Right atrium auricular region (tissue), 2 donors: Measurements from ENCODE around the gene FAM171A1. TPM values are rescaled to one million over a fixed set of nuclear protein-coding genes. Genes with fewer than 3 reads are reported as not detected.
"Not testable (repeated sequence)": the region's sequence is repeated elsewhere in the genome, so short reads cannot be mapped to it uniquely, and the experiment has no call there.

Experiments used
- DNase-seq: peaks from one replicate; pipeline ENCODE4 v3.0.0-alpha.2; 2019; ENCODE audit warnings: low spot score
- H3K27ac ChIP-seq, 2 donors: fragments of 200-600 bp; sonication (generic); 1 replicate in 1 of 2; 2 replicates in 1 of 2; pipeline ENCODE4 v1.5.1; 2016 to 2019
- H3K27me3 ChIP-seq, 2 donors: fragments of 200-600 bp; sonication (generic); one replicate each; pipeline versions ENCODE4 v1.5.1 to v1.6.0; 2017 to 2019
- H3K36me3 ChIP-seq: fragments of 200-600 bp; sonication (generic); one replicate; pipeline ENCODE4 v1.5.1; 2016
- H3K4me1 ChIP-seq, 2 donors: fragments of 200-600 bp; sonication (generic); one replicate each; pipeline versions ENCODE4 v1.5.1 to v1.6.0; 2017 to 2019
- H3K4me3 ChIP-seq, 2 donors: fragments of 200-600 bp; sonication (generic); 1 replicate in 1 of 2; 2 replicates in 1 of 2; pipeline ENCODE4 v1.5.1; 2017 to 2019; ENCODE audit warnings: mild to moderate bottlenecking in 1 of 2, moderate library complexity in 1 of 2
- H3K9me3 ChIP-seq, 2 donors: fragments of 200-600 bp; sonication (generic); one replicate each; pipeline ENCODE4 v1.5.1; 2019
- total RNA-seq, 2 donors: library from RNA; depleted of rRNA; stranded (reverse); fragments of >200 nt; gene quantifications; one replicate each; pipeline ENCODE4 v1.1.0, GENCODE V29; 2016
- TF ChIP-seq, protein P1 (sequence below), 2 donors: fragments of 200-600 bp; sonication (generic); IDR thresholded peaks; one replicate each; pipeline ENCODE4 v1.5.1; 2019; ENCODE audit warnings: antibody characterized with exemption in 2 of 2

The FAM171A1 gene
- total RNA-seq, 2 donors from 2014 or later, result 7.8 to 13.7 TPM

DNA sequence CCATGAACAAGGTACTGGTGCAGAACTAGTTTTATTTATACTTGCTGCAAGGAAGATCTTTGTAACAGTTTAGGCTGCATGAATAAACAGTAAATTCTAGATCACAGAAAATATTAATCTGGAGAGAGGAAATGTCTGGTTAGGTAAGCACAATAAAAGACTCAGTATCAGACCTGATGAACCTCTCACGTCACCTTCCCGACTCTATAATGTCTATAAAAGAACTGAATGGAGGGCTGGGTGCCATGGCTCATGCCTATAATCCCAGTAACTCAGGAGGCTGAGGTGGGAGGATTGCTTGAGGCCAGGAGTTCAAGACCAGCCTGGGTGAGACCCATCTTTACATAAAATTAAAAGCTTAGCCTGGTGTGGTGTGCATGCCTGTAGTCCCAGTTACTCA is 65.9 kb downstream of the FAM171A1 start:
- Histone ChIP-seq H3K4me1 (no peaks in the 10 kb centered on the region), H3K4me3 (no peak overlapping the region), H3K27me3 (no peaks in the 10 kb centered on the region), H3K27ac (no peak overlapping the region), H3K36me3 (no peaks in the 10 kb centered on the region), H3K9me3 (no peaks in the 10 kb centered on the region)
- no peak for DNase-seq
- TF ChIP-seq, protein P1, sequence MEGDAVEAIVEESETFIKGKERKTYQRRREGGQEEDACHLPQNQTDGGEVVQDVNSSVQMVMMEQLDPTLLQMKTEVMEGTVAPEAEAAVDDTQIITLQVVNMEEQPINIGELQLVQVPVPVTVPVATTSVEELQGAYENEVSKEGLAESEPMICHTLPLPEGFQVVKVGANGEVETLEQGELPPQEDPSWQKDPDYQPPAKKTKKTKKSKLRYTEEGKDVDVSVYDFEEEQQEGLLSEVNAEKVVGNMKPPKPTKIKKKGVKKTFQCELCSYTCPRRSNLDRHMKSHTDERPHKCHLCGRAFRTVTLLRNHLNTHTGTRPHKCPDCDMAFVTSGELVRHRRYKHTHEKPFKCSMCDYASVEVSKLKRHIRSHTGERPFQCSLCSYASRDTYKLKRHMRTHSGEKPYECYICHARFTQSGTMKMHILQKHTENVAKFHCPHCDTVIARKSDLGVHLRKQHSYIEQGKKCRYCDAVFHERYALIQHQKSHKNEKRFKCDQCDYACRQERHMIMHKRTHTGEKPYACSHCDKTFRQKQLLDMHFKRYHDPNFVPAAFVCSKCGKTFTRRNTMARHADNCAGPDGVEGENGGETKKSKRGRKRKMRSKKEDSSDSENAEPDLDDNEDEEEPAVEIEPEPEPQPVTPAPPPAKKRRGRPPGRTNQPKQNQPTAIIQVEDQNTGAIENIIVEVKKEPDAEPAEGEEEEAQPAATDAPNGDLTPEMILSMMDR (IDR thresholded peaks at IDR 0.05), result no peak

DNA sequence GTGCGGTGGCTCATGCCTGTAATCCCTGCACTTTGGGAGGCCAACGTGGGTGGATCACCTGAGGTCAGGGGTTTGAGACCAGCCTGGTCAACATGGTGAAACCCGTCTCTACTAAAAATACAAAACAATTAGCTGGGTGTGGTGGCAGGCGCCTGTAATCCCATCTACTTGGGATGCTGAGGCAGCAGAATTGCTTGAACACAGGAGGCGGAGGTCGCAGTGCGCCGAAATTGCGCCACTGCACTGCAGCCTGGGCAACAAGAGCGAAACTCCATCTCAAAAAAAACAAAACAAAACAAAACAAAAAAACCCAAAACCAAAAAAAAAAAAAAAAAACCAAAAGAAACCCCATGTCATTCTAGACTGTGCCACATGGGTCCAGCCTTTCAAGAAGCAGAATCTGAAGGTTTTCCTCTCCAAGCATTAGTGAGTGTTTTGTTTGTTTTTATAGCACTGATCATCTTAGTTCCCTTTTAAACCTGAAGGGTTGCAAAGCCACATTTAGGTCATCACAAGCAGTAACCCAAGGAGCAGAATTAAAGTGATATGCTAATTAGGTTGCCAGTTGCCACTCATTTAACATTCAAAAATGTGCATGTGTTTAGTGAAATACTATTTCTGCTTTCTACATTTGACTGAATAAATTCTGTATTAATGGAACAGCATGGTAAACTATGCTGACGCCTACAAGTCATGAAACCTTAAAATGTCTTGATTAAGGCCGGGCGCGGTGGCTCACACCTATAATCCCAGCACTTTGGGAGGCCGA is 68.7 kb downstream of the FAM171A1 start:
- H3K4me3 ChIP-seq, H3K9me3 ChIP-seq, H3K27me3 ChIP-seq, H3K27ac ChIP-seq, DNase-seq, H3K36me3 ChIP-seq, H3K4me1 ChIP-seq: not testable (repeated sequence)

DNA sequence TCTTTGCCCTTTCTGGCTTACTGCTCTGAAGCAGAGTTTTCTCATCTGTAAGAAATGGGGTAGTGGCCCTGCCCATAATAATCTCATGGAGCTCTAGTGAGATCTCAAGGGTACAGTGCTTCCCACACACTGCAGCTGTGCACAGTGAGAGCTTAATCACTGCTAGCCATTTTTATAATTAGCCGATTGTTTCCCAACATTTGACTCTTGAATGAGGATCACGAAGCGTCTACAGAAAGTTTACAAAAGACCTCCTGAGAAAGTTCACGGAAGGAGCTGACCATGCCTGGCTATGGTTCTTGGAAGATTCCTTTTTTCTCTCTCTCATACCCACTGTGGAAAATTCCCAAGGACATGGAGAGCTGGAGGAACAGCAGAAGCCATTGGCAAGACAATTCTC is 70.4 kb downstream of the FAM171A1 start:
- DNase-seq, result no peak
- Histone ChIP-seq H3K4me3 (no peak overlapping the region), H3K4me1 (no peaks in the 10 kb centered on the region), H3K9me3 (no peaks in the 10 kb centered on the region), H3K27ac (peak overlapping the region in 1 of 2 donors; percentile 4), H3K27me3 (no peaks in the 10 kb centered on the region), H3K36me3 (no peaks in the 10 kb centered on the region)
- TF ChIP-seq, protein P1 (IDR thresholded peaks at IDR 0.05), result no peak

DNA sequence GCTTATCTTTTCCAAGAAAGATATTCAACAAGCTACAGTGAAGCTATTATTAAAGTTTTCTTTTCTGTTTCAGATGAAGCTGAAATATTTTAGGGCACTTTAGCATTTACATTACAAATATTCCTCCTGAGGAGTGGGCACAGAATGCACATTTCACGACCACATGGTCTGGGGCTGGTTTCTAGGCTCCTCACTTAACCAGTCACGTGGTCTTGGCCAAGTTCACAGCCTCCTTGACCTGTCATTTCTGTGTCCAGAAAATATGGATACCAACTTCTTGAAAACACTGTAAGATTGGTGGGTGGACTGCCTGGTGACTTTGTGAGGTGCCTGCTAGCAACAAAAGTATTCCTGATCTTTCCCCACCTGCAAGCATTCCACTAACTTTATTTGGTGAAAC is 70.9 kb downstream of the FAM171A1 start:
- no peak for DNase-seq
- H3K4me3 ChIP-seq, result no peak overlapping the region
- no peaks in the 10 kb centered on the region for H3K9me3 ChIP-seq
- no peaks in the 10 kb centered on the region for H3K4me1 ChIP-seq
- TF ChIP-seq, protein P1 (IDR thresholded peaks at IDR 0.05), result no peak
- H3K27ac ChIP-seq, result no peak overlapping the region
- no peaks in the 10 kb centered on the region for H3K36me3 ChIP-seq
- H3K27me3 ChIP-seq, result no peaks in the 10 kb centered on the region

DNA sequence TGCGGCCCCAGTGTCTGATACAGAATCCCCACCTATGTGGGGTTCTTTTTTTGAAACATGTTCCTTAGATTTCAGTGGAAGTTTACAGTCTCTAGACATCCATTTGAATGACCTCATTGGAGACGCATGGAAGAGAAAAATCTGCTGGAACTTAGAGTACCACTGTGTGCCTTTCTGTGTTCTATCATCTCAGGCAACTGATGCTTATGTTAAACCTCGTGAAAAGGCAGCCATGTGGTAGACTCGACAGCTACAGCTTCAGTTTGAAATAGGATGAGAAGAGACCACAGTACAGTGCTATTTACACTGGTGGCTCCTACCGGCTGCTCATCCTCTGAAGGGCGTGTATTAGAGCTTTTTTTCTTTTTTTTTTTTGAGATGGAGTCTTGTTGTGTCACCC is 74.4 kb downstream of the FAM171A1 start:
- Histone ChIP-seq H3K36me3 (no peaks in the 10 kb centered on the region), H3K4me1 (peaks cover 0 to 8% of the 10 kb centered on the region in 2 donors), H3K9me3 (no peaks in the 10 kb centered on the region), H3K27me3 (no peaks in the 10 kb centered on the region), H3K4me3 (no peak overlapping the region), H3K27ac (no peak overlapping the region)
- TF ChIP-seq, protein P1 (IDR thresholded peaks at IDR 0.05), result no peak
- DNase-seq, result no peak

DNA sequence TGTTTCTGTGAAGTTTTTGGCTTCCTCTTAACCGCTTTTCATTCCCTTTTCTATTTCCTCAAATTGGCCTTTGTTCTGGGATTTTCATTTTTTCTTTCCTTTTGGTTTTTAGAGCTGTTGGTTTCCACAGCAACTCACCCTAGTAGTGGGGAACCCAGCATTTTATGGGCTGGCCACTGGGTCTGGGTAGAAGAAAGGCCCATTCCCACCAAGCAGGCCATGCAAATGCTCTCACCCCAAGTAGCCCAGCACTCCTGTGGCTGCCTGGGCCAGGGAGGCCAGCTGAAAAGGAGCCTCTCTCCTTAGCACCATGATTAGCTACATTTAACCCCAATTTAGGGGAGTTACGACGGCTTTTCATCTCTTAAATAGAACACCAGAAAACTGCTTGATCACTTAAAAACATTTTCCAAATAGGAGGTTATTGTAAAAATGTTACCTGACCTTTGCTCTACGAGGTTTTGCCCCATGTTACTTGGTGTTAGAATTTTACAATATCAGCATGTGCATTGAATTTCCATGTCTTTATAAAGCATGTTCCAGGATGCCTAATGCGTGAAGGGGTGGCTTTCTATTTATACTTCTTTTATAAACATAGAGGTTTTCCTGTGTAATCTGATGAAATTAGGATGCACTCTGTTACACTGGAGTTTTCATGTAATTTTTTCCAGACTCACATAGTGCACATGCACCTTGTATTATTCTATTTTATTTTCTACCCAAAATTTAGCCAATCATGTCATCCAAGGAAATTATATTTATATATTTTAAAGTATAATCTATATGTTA is 75.4 kb downstream of the FAM171A1 start:
- Histone ChIP-seq H3K4me3 (no peak overlapping the region), H3K4me1 (peaks cover 0 to 8% of the 10 kb centered on the region in 2 donors), H3K27ac (no peak overlapping the region), H3K36me3 (no peaks in the 10 kb centered on the region), H3K27me3 (no peaks in the 10 kb centered on the region), H3K9me3 (no peaks in the 10 kb centered on the region)
- TF ChIP-seq, protein P1 (IDR thresholded peaks at IDR 0.05), result no peak
- no peak for DNase-seq
